Measurements from ENCODE around the gene SIL1. TPM values are rescaled to one million over a fixed set of nuclear protein-coding genes. Genes with fewer than 3 reads are reported as not detected.

Gene SIL1
- total and polyA plus RNA-seq, 2 donors (not counting 3 experiments of a cell fraction or from before 2014, with no cell fraction given) = 47.6 to 67.2 TPM

- Histone ChIP-seq H3K4me3 (replicated peaks in 1 of 3; ENCODE audit: insufficient read depth in 1 of 3, low read depth in 1 of 3, low read length in 3 of 3) (no peak overlapping the region), H3K4me1 (ENCODE audit: control insufficient read depth, extremely low read depth, insufficient read depth, low read length) (no peaks in the 10 kb centered on the region), H3K9me3 (replicated peaks; ENCODE audit: control insufficient read depth, insufficient read depth, low read length) (no peaks in the 10 kb centered on the region), H3K79me2 (ENCODE audit: control insufficient read depth, insufficient read depth, low read length) (no peaks in the 10 kb centered on the region), H3K36me3 (ENCODE audit: control insufficient read depth in 2 of 2, extremely low read depth in 1 of 2, insufficient read depth in 2 of 2, low read length in 2 of 2) (no peaks in the 10 kb centered on the region), H3K9ac (replicated peaks; ENCODE audit: extremely low read depth, insufficient read depth, low read length) (no peak overlapping the region), H3K4me2 (ENCODE audit: insufficient read depth, low read length) (no peak overlapping the region), H3K27me3 (ENCODE audit: control insufficient read depth in 2 of 2, insufficient read depth in 2 of 2, low read length in 2 of 2) (no peaks in the 10 kb centered on the region), H4K20me1 (replicated peaks; ENCODE audit: control insufficient read depth, extremely low read depth, insufficient read depth, low read length) (no peaks in the 10 kb centered on the region), H3K27ac (ENCODE audit: insufficient read depth, low read depth, low read length) (no peak overlapping the region), H3K9me1 (replicated peaks; ENCODE audit: control insufficient read depth, extremely low read depth, insufficient read depth, low read length) (no peaks in the 10 kb centered on the region), H2AFZ (ENCODE audit: low read depth, low read length) (no peak overlapping the region)
- no TSS peak for BruUV-seq (replicated peaks)
- no peak for DNase-seq (ENCODE audit: low read depth, low spot score)
- TF ChIP-seq POLR2A (IDR thresholded peaks at IDR 0.05; ENCODE audit: low read depth, low read length) = no peak
- no peak for TF ChIP-seq FOS (IDR thresholded peaks at IDR 0.05; ENCODE audit: borderline replicate concordance, insufficient read depth, low read length)
- TF ChIP-seq GATA2 (IDR thresholded peaks at IDR 0.05; ENCODE audit: insufficient read depth, insufficient read length, low read depth, low read length) = no peak
- TF ChIP-seq EZH2 (IDR thresholded peaks at IDR 0.05; ENCODE audit: borderline replicate concordance, low read depth, low read length, severe bottlenecking) = no peak
- TF ChIP-seq, protein P1, sequence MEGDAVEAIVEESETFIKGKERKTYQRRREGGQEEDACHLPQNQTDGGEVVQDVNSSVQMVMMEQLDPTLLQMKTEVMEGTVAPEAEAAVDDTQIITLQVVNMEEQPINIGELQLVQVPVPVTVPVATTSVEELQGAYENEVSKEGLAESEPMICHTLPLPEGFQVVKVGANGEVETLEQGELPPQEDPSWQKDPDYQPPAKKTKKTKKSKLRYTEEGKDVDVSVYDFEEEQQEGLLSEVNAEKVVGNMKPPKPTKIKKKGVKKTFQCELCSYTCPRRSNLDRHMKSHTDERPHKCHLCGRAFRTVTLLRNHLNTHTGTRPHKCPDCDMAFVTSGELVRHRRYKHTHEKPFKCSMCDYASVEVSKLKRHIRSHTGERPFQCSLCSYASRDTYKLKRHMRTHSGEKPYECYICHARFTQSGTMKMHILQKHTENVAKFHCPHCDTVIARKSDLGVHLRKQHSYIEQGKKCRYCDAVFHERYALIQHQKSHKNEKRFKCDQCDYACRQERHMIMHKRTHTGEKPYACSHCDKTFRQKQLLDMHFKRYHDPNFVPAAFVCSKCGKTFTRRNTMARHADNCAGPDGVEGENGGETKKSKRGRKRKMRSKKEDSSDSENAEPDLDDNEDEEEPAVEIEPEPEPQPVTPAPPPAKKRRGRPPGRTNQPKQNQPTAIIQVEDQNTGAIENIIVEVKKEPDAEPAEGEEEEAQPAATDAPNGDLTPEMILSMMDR (IDR thresholded peaks at IDR 0.05; ENCODE audit: extremely low read depth in 1 of 2, insufficient read depth in 1 of 2, low read depth in 1 of 2, low read length in 2 of 2) = no peak
- TF ChIP-seq MAX (IDR thresholded peaks at IDR 0.05; ENCODE audit: insufficient read depth, insufficient read length) = no peak
- no peak for TF ChIP-seq POLR2AphosphoS5 (IDR thresholded peaks at IDR 0.05; ENCODE audit: insufficient read depth, low read depth, low read length)
- TF ChIP-seq JUN (IDR thresholded peaks at IDR 0.05; ENCODE audit: borderline replicate concordance, insufficient read depth, insufficient read length, low read depth) = no peak
- no peak for TF ChIP-seq MYC (IDR thresholded peaks at IDR 0.05; ENCODE audit: low read depth, low read length)
- FAIRE-seq = no peak
- intact Hi-C loops (cut with micrococcal nuclease) (no loop called here), dilution Hi-C loops (cut with MboI; ENCODE audit: extremely low pct_ligation_motif_present, low sequenced_read_pairs) (no loop called here)
- ChIA-PET CTCF (interaction anchor here (0.9 to 1.6 kb wide), 2 partner anchors 10 to 16 kb away, joined by 4 read pairs; no protein-coding TSS in a partner anchor), POLR2A (no interaction called here)
These were observed 40.6 kb downstream of the SIL1 start for GRCh38 chr5:139157556-139157955.
